GM12878 (cell line): ENCODE data around the gene ALOX12B. TPM values are rescaled to one million over a fixed set of nuclear protein-coding genes. Genes with fewer than 3 reads are reported as not detected.
A peak's percentile ranks its signal among the peaks of the same experiment; 100 is the strongest.

Experiments used
- BMI1 ChIP-seq: fragments of 450-650 bp; IDR thresholded peaks from 2 replicates; pipeline ENCODE4 v1.6.1; 2016; ENCODE audit warnings: mild to moderate bottlenecking, moderate library complexity, borderline replicate concordance
- CREM ChIP-seq: IDR thresholded peaks from 2 replicates; pipeline ENCODE4 v1.6.1; 2014; ENCODE audit warnings: antibody characterized with exemption, low read depth
- PAX5 ChIP-seq: IDR thresholded peaks from 2 replicates; pipeline ENCODE4 v1.6.1; 2011; ENCODE audit warnings: low read depth, low read length, borderline replicate concordance
- polyA plus RNA-seq, 11 experiments: library from polyadenylated mRNA; depleted of rRNA in 4 of 11; unstranded in 6 of 11; stranded (reverse) in 5 of 11; fragments of >200 nt; fragmentation: Nextera tagmentation in 4 of 11; fragmentation: Illumina TruSeq in 1 of 11; extraction: Ambion mirVana in 4 of 11; extraction: Trizol in 1 of 11; gene quantifications; 1 replicate in 1 of 11; 2 replicates in 10 of 11; pipeline versions ENCODE4 v1.2.1 to v1.2.3, GENCODE V29; 2011 to 2016; ENCODE audit warnings: inconsistent platforms in 2 of 11, missing spikeins in 2 of 11, low read depth in 1 of 11
- total RNA-seq, 4 experiments: library from RNA; depleted of rRNA in 3 of 4; stranded (reverse); fragments of >200 nt in 3 of 4; fragmentation: Illumina TruSeq in 1 of 4; extraction: Trizol in 1 of 4; gene quantifications; 2 replicates each; pipeline versions ENCODE4 v1.2.1 to v1.2.3, GENCODE V29; 2013 to 2021
- TF ChIP-seq, protein P1 (sequence below): IDR thresholded peaks from 2 replicates; pipeline ENCODE4 v1.6.1; 2012; ENCODE audit warnings: improper control_type of control experiment, low read depth, low read length; ENCODE audit not compliant: insufficient replicate concordance

The ALOX12B gene
- total and polyA plus RNA-seq, 10 of the 15 experiments (the other 5 are each of a cell fraction or from before 2014, with no cell fraction given), result 0.17 to 0.54 TPM; not detected in 8

DNA sequence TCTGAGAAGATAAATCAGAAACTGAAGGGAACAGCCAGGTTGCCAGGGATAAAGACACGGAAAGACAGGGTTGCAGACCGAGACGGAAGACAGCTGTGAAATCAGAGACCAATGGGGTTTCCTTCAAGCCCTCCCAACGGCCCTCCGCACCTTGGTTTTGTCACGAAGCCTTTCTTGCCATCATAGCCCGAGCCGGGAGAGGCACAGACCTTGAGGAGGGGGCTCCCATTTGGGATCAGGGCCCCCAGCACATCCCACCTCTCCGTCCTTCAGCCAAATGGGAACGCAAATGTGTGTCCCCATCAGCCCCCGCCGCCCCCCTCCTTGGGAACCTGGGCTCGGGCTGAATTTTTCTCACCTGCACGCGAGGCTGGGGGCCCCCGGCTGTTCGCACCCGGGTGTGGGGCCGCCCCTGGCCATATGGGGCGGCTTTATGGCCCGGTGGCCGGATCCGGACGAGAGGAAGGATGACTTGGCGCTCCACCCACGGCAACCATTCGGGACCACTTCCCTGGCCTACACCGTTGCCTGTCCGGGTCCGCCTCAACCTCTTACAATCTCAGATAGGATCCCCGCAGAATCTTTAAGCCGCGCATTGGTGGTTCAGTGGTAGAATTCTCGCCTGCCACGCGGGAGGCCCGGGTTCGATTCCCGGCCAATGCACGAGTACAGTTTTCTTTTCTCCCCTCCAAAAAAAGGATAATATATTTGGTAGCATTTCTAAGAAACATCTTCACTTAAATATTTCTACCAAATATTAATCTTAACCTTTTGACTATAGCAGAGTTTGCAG is 37.8 kb upstream of the ALOX12B start (continued):
- TF ChIP-seq, protein P1, sequence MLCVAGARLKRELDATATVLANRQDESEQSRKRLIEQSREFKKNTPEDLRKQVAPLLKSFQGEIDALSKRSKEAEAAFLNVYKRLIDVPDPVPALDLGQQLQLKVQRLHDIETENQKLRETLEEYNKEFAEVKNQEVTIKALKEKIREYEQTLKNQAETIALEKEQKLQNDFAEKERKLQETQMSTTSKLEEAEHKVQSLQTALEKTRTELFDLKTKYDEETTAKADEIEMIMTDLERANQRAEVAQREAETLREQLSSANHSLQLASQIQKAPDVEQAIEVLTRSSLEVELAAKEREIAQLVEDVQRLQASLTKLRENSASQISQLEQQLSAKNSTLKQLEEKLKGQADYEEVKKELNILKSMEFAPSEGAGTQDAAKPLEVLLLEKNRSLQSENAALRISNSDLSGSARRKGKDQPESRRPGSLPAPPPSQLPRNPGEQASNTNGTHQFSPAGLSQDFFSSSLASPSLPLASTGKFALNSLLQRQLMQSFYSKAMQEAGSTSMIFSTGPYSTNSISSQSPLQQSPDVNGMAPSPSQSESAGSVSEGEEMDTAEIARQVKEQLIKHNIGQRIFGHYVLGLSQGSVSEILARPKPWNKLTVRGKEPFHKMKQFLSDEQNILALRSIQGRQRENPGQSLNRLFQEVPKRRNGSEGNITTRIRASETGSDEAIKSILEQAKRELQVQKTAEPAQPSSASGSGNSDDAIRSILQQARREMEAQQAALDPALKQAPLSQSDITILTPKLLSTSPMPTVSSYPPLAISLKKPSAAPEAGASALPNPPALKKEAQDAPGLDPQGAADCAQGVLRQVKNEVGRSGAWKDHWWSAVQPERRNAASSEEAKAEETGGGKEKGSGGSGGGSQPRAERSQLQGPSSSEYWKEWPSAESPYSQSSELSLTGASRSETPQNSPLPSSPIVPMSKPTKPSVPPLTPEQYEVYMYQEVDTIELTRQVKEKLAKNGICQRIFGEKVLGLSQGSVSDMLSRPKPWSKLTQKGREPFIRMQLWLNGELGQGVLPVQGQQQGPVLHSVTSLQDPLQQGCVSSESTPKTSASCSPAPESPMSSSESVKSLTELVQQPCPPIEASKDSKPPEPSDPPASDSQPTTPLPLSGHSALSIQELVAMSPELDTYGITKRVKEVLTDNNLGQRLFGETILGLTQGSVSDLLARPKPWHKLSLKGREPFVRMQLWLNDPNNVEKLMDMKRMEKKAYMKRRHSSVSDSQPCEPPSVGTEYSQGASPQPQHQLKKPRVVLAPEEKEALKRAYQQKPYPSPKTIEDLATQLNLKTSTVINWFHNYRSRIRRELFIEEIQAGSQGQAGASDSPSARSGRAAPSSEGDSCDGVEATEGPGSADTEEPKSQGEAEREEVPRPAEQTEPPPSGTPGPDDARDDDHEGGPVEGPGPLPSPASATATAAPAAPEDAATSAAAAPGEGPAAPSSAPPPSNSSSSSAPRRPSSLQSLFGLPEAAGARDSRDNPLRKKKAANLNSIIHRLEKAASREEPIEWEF, result no peak
- no peak for TF ChIP-seq BMI1
- peak; percentile 22; the same call in 1 of the 2 replicates for TF ChIP-seq CREM
- TF ChIP-seq PAX5, result no peak
